Right lobe of liver (tissue), 4 donors: ENCODE results near the gene MCC.

Experiments used
- CTCF ChIP-seq, 4 donors: fragments of 200-600 bp in 3 of 4; fragments of 450-650 bp in 1 of 4; IDR thresholded peaks; one replicate each; pipeline versions ENCODE4 v1.5.1 to v1.8.0; 2016 to 2022; ENCODE audit warnings: antibody characterized with exemption in 4 of 4, mild to moderate bottlenecking in 2 of 4
- POLR2A ChIP-seq: fragments of 450-650 bp; IDR thresholded peaks from one replicate; pipeline ENCODE4 v1.6.1; 2017; ENCODE audit warnings: antibody characterized with exemption, mild to moderate bottlenecking
- donor health status: DM: no; HTN: no; CAD: no.
- donor health status: DM: no; HTN: no; CAD: no.
- donor health status: DM: no; HTN: yes; CAD: no.

DNA sequence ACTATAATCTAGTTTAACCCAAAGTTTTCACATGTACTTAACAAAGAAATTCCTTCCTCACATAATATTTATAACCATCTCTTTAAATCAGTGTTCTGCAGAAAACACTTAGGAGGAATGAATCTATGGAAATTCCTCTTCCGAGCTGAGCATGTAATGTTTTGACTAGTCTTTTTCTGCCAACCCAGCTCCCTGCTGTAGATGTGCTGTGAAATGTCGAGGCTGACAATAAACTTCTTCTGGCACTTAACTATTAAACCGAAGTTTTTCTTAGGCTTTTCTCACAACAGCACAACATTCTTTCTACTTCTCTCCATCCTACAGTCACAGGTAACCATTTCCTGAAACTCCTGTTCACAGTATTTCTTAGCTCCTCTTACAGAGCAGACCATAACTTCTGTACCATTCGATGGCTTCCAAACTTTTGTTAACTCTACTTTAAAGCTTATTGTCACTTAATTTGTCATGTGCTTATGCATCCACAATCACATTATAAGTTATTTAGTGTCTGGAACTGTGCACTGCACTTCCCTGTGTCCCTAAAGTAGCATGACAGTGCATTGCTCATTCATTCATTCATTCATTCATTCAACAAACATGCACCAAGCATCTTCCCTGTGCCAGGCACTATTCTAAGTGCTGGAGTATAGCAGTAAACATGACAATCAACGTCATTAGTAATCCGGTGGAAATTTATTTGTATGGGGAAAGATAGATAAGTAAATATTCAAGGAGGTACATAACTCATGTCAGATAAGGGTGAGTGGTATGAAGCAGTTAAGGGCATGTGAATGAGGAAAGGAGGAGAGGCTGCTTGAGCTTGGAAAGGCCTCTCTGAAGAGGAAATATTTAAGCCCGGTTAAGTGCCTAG lies 108.1 kb downstream of the MCC start:
- no peak for TF ChIP-seq CTCF (IDR thresholded peaks at IDR 0.05)
- TF ChIP-seq POLR2A, result no peak
